Tibial artery (tissue), 4 donors: ENCODE results near the gene RGS17.

Source experiments
- DNase-seq, 2 donors: peaks; one replicate each; pipeline ENCODE4 v3.0.0-alpha.2; 2019
- H3K27ac ChIP-seq, 2 donors: fragments of 200-600 bp; sonication (generic) in 1 of 2; 1 replicate in 1 of 2; 2 replicates in 1 of 2; pipeline ENCODE4 v1.5.1; 2018 to 2019; ENCODE audit warnings: mild to moderate bottlenecking in 1 of 2
- H3K27me3 ChIP-seq, 2 donors: fragments of 200-600 bp; sonication (generic) in 1 of 2; one replicate each; pipeline versions ENCODE4 v1.5.1 to v1.6.0; 2016 to 2019
- H3K36me3 ChIP-seq, 3 donors: fragments of 200-600 bp; sonication (generic) in 2 of 3; one replicate each; pipeline ENCODE4 v1.5.1; 2016 to 2019; ENCODE audit warnings: mild to moderate bottlenecking in 2 of 3
- H3K4me1 ChIP-seq, 4 donors: fragments of 200-600 bp; sonication (generic) in 2 of 4; 1 replicate in 3 of 4; 2 replicates in 1 of 4; pipeline ENCODE4 v1.5.1; 2016 to 2019
- H3K4me3 ChIP-seq, 2 donors: fragments of 200-600 bp; sonication (generic) in 1 of 2; 1 replicate in 1 of 2; 2 replicates in 1 of 2; pipeline ENCODE4 v1.5.1; 2018 to 2019; ENCODE audit warnings: mild to moderate bottlenecking in 2 of 2
- H3K9me3 ChIP-seq, 3 donors: fragments of 200-600 bp; sonication (generic) in 1 of 3; one replicate each; pipeline ENCODE4 v1.5.1; 2016 to 2019
- intact Hi-C: fragments of 100-400 bp; cut with DNase I; formaldehyde crosslinking; loops from one replicate; pipeline ENCODE4 v1.15.0; 2023; ENCODE audit warnings: low total_unique reads
- TF ChIP-seq, protein P1 (sequence below), 2 experiments: fragments of 200-600 bp in 1 of 2; fragments of 450-650 bp in 1 of 2; IDR thresholded peaks; one replicate each; pipeline ENCODE4 v1.5.1; 2017 to 2019; ENCODE audit warnings: antibody characterized with exemption in 2 of 2, mild to moderate bottlenecking in 1 of 2, moderate library complexity in 1 of 2

RGS17 gene

DNA sequence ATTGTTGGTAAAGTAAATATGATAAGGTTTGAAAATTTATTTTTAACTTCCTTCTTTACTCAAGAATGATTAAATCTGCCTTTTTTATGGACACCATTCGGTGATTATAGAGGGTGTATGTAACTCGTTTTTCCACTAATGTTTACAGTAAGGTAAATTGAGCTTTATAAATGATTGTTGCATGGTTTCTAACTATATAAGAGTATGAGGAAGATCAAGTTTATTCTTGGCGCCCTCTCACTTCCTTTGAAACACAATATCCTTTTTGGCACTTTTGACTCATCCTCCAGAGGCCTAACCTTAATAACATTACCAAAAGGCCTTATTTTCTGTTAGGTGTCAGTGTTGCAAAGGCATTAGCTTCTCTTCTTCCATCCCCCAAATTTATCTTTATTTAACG is 86.8 kb downstream of the RGS17 start:
- Histone ChIP-seq H3K9me3 (no peaks in the 10 kb centered on the region), H3K36me3 (no peaks in the 10 kb centered on the region), H3K27ac (no peak overlapping the region), H3K4me1 (peaks cover 0 to 4% (median 0%) of the 10 kb centered on the region in 4 donors), H3K27me3 (no peaks in the 10 kb centered on the region), H3K4me3 (no peak overlapping the region)
- intact Hi-C loops, result no loop called here
- TF ChIP-seq, protein P1, sequence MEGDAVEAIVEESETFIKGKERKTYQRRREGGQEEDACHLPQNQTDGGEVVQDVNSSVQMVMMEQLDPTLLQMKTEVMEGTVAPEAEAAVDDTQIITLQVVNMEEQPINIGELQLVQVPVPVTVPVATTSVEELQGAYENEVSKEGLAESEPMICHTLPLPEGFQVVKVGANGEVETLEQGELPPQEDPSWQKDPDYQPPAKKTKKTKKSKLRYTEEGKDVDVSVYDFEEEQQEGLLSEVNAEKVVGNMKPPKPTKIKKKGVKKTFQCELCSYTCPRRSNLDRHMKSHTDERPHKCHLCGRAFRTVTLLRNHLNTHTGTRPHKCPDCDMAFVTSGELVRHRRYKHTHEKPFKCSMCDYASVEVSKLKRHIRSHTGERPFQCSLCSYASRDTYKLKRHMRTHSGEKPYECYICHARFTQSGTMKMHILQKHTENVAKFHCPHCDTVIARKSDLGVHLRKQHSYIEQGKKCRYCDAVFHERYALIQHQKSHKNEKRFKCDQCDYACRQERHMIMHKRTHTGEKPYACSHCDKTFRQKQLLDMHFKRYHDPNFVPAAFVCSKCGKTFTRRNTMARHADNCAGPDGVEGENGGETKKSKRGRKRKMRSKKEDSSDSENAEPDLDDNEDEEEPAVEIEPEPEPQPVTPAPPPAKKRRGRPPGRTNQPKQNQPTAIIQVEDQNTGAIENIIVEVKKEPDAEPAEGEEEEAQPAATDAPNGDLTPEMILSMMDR (IDR thresholded peaks at IDR 0.05), result no peak
- no peak for DNase-seq

DNA sequence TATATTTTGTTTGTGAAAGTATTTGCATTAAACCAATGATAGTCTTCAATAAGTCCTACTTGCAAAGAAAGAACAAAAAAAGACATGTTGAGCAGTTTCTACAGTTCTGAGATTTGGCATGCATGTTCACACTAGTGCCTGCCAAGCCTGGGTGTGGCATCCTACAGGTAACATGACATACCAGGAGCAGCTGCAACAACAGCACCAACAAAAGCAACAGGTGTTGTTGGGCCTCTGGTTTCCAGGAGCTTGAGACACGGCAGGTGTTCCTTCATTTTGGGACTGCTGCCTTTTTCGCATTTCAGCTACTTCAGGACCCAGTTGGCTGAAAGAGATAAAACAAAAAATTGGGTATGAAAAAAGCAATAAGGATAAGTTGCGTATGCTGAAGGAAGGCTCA is 87.4 kb downstream of the RGS17 start:
- DNase-seq, result no peak
- peaks cover 0 to 10% (median 0%) of the 10 kb centered on the region in 4 donors for H3K4me1 ChIP-seq
- H3K27ac ChIP-seq, result no peak overlapping the region
- no peak overlapping the region for H3K4me3 ChIP-seq
- intact Hi-C loops, result no loop called here
- no peaks in the 10 kb centered on the region for H3K27me3 ChIP-seq
- H3K36me3 ChIP-seq, result no peaks in the 10 kb centered on the region
- TF ChIP-seq, protein P1 (IDR thresholded peaks at IDR 0.05), result no peak
- H3K9me3 ChIP-seq, result no peaks in the 10 kb centered on the region

DNA sequence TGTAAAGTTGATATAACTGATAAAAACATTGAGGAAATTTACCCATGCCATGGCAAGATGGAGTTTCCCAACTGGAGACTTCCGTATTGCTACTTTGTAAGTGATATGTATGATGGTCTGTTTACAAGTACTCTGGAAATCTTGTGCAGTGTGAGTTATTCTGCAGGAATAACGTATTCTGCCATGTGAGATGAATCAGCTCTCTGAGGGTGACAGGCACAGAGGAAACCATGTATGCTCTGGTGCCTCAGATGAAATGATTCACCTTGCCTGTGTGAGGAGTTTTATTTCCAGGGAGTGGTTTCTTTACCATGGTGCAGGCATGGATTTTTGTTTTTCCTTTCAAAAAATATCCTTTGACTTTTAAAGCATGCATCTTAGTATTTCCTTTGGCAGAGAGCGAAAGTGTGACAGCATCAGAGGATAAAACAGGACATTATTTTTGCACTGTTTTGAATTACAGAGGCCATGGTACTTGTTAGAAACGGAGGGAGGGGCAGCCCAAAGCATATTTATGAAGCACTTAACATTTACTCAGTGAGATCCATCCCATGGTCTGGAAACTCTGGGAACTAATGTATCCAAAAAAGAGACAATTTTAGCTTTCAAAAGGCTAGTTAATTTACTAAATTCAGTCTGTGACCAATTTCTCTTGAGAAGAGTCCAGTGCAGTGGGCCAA is 92.6 kb downstream of the RGS17 start:
- no peak for DNase-seq
- Histone ChIP-seq H3K27ac (peak overlapping the region; percentile 47 to 56), H3K27me3 (no peaks in the 10 kb centered on the region), H3K9me3 (no peaks in the 10 kb centered on the region), H3K4me3 (no peak overlapping the region), H3K36me3 (no peaks in the 10 kb centered on the region), H3K4me1 (peaks cover 0 to 19% (median 0%) of the 10 kb centered on the region in 4 donors)
- intact Hi-C loops, result no loop called here
- TF ChIP-seq, protein P1 (IDR thresholded peaks at IDR 0.05), result no peak

DNA sequence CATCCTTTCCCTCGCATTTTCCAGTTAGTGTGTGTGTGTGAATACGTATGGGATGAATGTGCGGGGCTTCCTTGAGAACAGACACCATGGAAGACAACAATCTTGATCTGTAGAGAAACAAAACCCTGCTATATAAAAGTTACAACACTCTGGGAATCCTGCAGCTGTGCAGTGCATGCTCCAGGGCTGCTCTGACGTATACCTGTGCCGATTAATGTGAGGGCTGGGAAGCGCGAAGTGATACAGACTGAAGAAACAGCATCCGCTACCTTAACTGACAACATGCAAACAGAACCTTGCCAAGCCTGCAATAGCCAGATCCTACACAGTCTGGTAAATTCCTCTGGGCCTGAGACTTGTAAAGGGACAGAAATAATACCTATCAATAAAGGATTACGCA is 96.9 kb downstream of the RGS17 start:
- Histone ChIP-seq H3K27ac (no peak overlapping the region), H3K4me3 (no peak overlapping the region), H3K9me3 (no peaks in the 10 kb centered on the region), H3K36me3 (no peaks in the 10 kb centered on the region), H3K4me1 (peaks cover 0 to 14% (median 0%) of the 10 kb centered on the region in 4 donors), H3K27me3 (no peaks in the 10 kb centered on the region)
- no peak for DNase-seq
- intact Hi-C loops, result no loop called here
- TF ChIP-seq, protein P1 (IDR thresholded peaks at IDR 0.05), result no peak

DNA sequence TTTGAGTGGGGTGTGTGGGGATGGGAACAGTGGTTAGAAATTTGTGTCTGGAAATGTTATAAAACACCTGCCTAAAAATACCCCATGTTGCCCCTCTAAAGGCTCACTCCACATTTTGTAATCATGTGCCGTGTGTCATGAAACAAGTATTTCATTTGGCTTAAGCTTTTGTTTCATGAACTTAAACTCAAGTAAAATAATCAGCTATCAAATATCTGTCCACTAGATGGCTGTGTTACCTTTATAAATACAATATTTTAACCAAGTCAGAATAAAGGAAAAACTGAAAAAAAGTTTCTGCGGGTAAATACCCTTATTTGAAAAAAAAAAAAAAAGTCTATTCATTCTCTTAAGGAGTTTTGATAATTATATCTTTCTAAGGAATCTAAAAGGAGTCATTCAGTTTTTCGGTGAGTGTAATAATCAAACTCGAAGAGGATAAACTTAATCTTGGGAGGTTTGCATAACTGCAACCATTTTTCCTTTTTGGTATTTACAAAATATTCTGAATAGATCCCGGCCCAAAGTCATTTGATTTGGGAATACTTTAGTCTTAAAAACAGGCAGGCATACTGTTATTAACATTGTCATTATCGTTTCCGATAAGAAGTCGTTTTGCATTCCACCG is 98.7 kb downstream of the RGS17 start:
- intact Hi-C loops, result no loop called here
- Histone ChIP-seq H3K4me1 (no peaks in the 10 kb centered on the region), H3K4me3 (no peak overlapping the region), H3K27ac (no peak overlapping the region), H3K27me3 (no peaks in the 10 kb centered on the region), H3K9me3 (no peaks in the 10 kb centered on the region), H3K36me3 (no peaks in the 10 kb centered on the region)
- no peak for DNase-seq
- TF ChIP-seq, protein P1 (IDR thresholded peaks at IDR 0.05), result peak; percentile 46 to 51
